Activated CD4-positive, alpha-beta T cell treated with anti-CD3 and anti-CD28 coated beads for 48 hours (primary cell): ENCODE data around the gene SH3RF3.
A peak's percentile ranks its signal among the peaks of the same experiment; 100 is the strongest.
"Not testable (repeated sequence)": the region's sequence is repeated elsewhere in the genome, so short reads cannot be mapped to it uniquely, and the experiment has no call there.

Experiments
- DNase-seq: peaks from one replicate; pipeline ENCODE4 v3.0.0-alpha.2; 2020

Gene SH3RF3

GRCh38 chr2:109120166-109120565, 8.8 kb upstream of the SH3RF3 start:
- no peak for DNase-seq

- not testable (repeated sequence) for DNase-seq
Measured at GRCh38 chr2:109120686-109121085, 8.3 kb upstream of the SH3RF3 start.

GRCh38 chr2:109123586-109124201, 5.3 kb upstream of the SH3RF3 start:
- DNase-seq, result no peak

- DNase-seq, result no peak
Measured at GRCh38 chr2:109124982-109125592, 3.9 kb upstream of the SH3RF3 start.

- no peak for DNase-seq
Measured at GRCh38 chr2:109125593-109126500, 3.2 kb upstream of the SH3RF3 start.

- no peak for DNase-seq
Measured at GRCh38 chr2:109126501-109126860, 2.5 kb upstream of the SH3RF3 start.

GRCh38 chr2:109127556-109127955, 1.4 kb upstream of the SH3RF3 start:
- no peak for DNase-seq

- DNase-seq, result peak; percentile 81
Measured at GRCh38 chr2:109128048-109128615, 873 bp upstream of the SH3RF3 start.

GRCh38 chr2:109129356-109129920, 433 bp downstream of the SH3RF3 start:
- DNase-seq, result peak; percentile 51

GRCh38 chr2:109129921-109130722, 1.1 kb downstream of the SH3RF3 start:
- DNase-seq, result no peak

- DNase-seq, result no peak
Measured at GRCh38 chr2:109130723-109130995, 1.7 kb downstream of the SH3RF3 start.

GRCh38 chr2:109131777-109132176, 2.8 kb downstream of the SH3RF3 start:
- no peak for DNase-seq

GRCh38 chr2:109132626-109133025, 3.6 kb downstream of the SH3RF3 start:
- DNase-seq, result no peak

GRCh38 chr2:109133746-109134145, 4.7 kb downstream of the SH3RF3 start:
- no peak for DNase-seq

GRCh38 chr2:109134741-109135358, 5.8 kb downstream of the SH3RF3 start:
- DNase-seq, result no peak

GRCh38 chr2:109135359-109136197, 6.6 kb downstream of the SH3RF3 start:
- no peak for DNase-seq

GRCh38 chr2:109136542-109136941, 7.5 kb downstream of the SH3RF3 start:
- DNase-seq, result no peak

- no peak for DNase-seq
Measured at GRCh38 chr2:109137616-109138015, 8.6 kb downstream of the SH3RF3 start.

- DNase-seq, result no peak
Measured at GRCh38 chr2:109138449-109138848, 9.4 kb downstream of the SH3RF3 start.

GRCh38 chr2:109139002-109139401, 10.0 kb downstream of the SH3RF3 start:
- no peak for DNase-seq

GRCh38 chr2:109139865-109140396, 10.9 kb downstream of the SH3RF3 start:
- DNase-seq, result no peak
